Activated CD4-positive, alpha-beta memory T cell treated with anti-CD3 and anti-CD28 coated beads, Interleukin-2, amount 10 ng/mL, durations not matched to agents 7 days and 5 days (primary cell): Measurements from ENCODE around the gene DDX27. TPM values are rescaled to one million over a fixed set of nuclear protein-coding genes. Genes with fewer than 3 reads are reported as not detected.

ENCODE experiments used
- CTCF ChIA-PET: fragments of 350-600 bp; sonication (Branson Sonifier 250); formaldehyde crosslinking; loops from one replicate; lab custom pipeline; 2021; ENCODE audit warnings: antibody characterized with exemption, inconsistent platforms; lab: Charles Lee
- POLR2A ChIA-PET: fragments of 350-600 bp; sonication (Branson Sonifier 250); formaldehyde crosslinking; loops from one replicate; lab custom pipeline; 2021; ENCODE audit warnings: antibody characterized with exemption; lab: Charles Lee
- DNase-seq: peaks from one replicate; pipeline ENCODE4 v3.0.0-alpha.2; 2020
- H3K27ac Mint-ChIP-seq: one replicate; pipeline ENCODE4 v1.8.0; 2021; ENCODE audit warnings: mild to moderate bottlenecking, mixed read lengths
- H3K27me3 Mint-ChIP-seq: one replicate; pipeline ENCODE4 v1.8.0; 2021; ENCODE audit warnings: mixed read lengths
- H3K36me3 Mint-ChIP-seq: one replicate; pipeline ENCODE4 v1.8.0; 2021; ENCODE audit warnings: low read depth, mixed read lengths
- H3K4me1 Mint-ChIP-seq: one replicate; pipeline ENCODE4 v1.8.0; 2021; ENCODE audit warnings: mixed read lengths
- H3K4me3 Mint-ChIP-seq: one replicate; pipeline ENCODE4 v1.8.0; 2021; ENCODE audit warnings: mild to moderate bottlenecking, mixed read lengths
- H3K9me3 Mint-ChIP-seq: one replicate; pipeline ENCODE4 v1.8.0; 2021; ENCODE audit warnings: mixed read lengths
- total RNA-seq, 2 experiments: library from RNA; stranded (reverse); gene quantifications; one replicate each; pipeline ENCODE4 v1.2.3, GENCODE V29; 2021

DDX27 gene
- total RNA-seq, 2 experiments from 2014 or later, result 32.5 to 34.2 TPM

GRCh38 chr20:49281059-49281912, 62.1 kb downstream of the DDX27 start:
- H3K27ac Mint-ChIP-seq, result peak overlapping the region; percentile 68
- DNase-seq, result no peak
- H3K36me3 Mint-ChIP-seq, result peaks cover 93% of the 10 kb centered on the region
- H3K9me3 Mint-ChIP-seq, result peaks cover 44% of the 10 kb centered on the region
- peaks cover 65% of the 10 kb centered on the region for H3K4me1 Mint-ChIP-seq
- ChIA-PET POLR2A (interaction anchor here (0.7 to 9.6 kb wide), 10 partner anchors 10 to 314 kb away, joined by 3 to 145 read pairs (median 10); partner anchors contain the start of gene CSE1L), CTCF (interaction anchor here (0.6 to 2.3 kb wide), 3 partner anchors 39 to 203 kb away, joined by 3 to 8 read pairs (median 6); no protein-coding TSS in a partner anchor)
- no peaks in the 10 kb centered on the region for H3K27me3 Mint-ChIP-seq
- peak overlapping the region; percentile 100 for H3K4me3 Mint-ChIP-seq

GRCh38 chr20:49281913-49282467, 62.8 kb downstream of the DDX27 start:
- POLR2A ChIA-PET, result interaction anchor here (0.7 to 9.6 kb wide), 11 partner anchors 9 to 314 kb away, joined by 3 to 145 read pairs (median 11); partner anchors contain the start of gene CSE1L
- Mint-ChIP-seq H3K9me3 (peaks cover 51% of the 10 kb centered on the region), H3K27ac (peak overlapping the region; percentile 68), H3K4me3 (peak overlapping the region; percentile 100), H3K36me3 (peaks cover 93% of the 10 kb centered on the region), H3K4me1 (peaks cover 70% of the 10 kb centered on the region), H3K27me3 (no peaks in the 10 kb centered on the region)
- DNase-seq, result no peak
- CTCF ChIA-PET, result interaction anchor here (2.3 kb wide), 1 partner anchor 39 kb away, joined by 8 read pairs; no protein-coding TSS in a partner anchor

- peak overlapping the region; percentile 68 for H3K27ac Mint-ChIP-seq
- ChIA-PET POLR2A (interaction anchor here (1.5 to 9.6 kb wide), 9 partner anchors 9 to 313 kb away, joined by 4 to 145 read pairs (median 11); no protein-coding TSS in a partner anchor), CTCF (interaction anchor here (1.4 to 2.3 kb wide), 2 partner anchors 10 to 38 kb away, joined by 3 to 8 read pairs; no protein-coding TSS in a partner anchor)
- H3K36me3 Mint-ChIP-seq, result peaks cover 94% of the 10 kb centered on the region
- H3K27me3 Mint-ChIP-seq, result no peaks in the 10 kb centered on the region
- peaks cover 77% of the 10 kb centered on the region for H3K4me1 Mint-ChIP-seq
- H3K9me3 Mint-ChIP-seq, result peaks cover 57% of the 10 kb centered on the region
- DNase-seq, result no peak
- peak overlapping the region; percentile 100 for H3K4me3 Mint-ChIP-seq
Observed at GRCh38 chr20:49282584-49283171, 63.5 kb downstream of the DDX27 start.

- ChIA-PET POLR2A (interaction anchor here (1.0 to 9.6 kb wide), 7 partner anchors 9 to 313 kb away, joined by 3 to 145 read pairs (median 13); no protein-coding TSS in a partner anchor), CTCF (interaction anchor here (1.4 to 2.3 kb wide), 2 partner anchors 10 to 37 kb away, joined by 3 to 8 read pairs; no protein-coding TSS in a partner anchor)
- Mint-ChIP-seq H3K36me3 (peaks cover 100% of the 10 kb centered on the region), H3K27ac (peak overlapping the region; percentile 68), H3K4me3 (peak overlapping the region; percentile 100), H3K4me1 (peaks cover 81% of the 10 kb centered on the region), H3K27me3 (no peaks in the 10 kb centered on the region), H3K9me3 (peaks cover 57% of the 10 kb centered on the region)
- DNase-seq, result no peak
Observed at GRCh38 chr20:49283176-49283702, 64.0 kb downstream of the DDX27 start.

GRCh38 chr20:49283703-49284625, 64.7 kb downstream of the DDX27 start:
- CTCF ChIA-PET, result interaction anchor here (1.4 to 2.3 kb wide), 2 partner anchors 9 to 37 kb away, joined by 3 to 8 read pairs; no protein-coding TSS in a partner anchor
- POLR2A ChIA-PET, result interaction anchor here (1.0 to 9.6 kb wide), 7 partner anchors 7 to 312 kb away, joined by 3 to 145 read pairs (median 13); partner anchors contain the start of gene ZNFX1

GRCh38 chr20:49284818-49285217, 65.6 kb downstream of the DDX27 start:
- POLR2A ChIA-PET, result interaction anchor here (2.1 kb wide), 1 partner anchor 8 kb away, joined by 8 read pairs; the partner anchor contains the start of gene ZNFX1
- Mint-ChIP-seq H3K9me3 (peaks cover 57% of the 10 kb centered on the region), H3K4me3 (peak overlapping the region; percentile 100), H3K36me3 (peaks cover 100% of the 10 kb centered on the region), H3K27me3 (no peaks in the 10 kb centered on the region), H3K4me1 (peaks cover 87% of the 10 kb centered on the region), H3K27ac (peak overlapping the region; percentile 52)
- no peak for DNase-seq
- CTCF ChIA-PET, result no interaction called here

More at GRCh38 chr20:49283703-49284625, 64.7 kb downstream of the DDX27 start:
- no peak for DNase-seq
- Mint-ChIP-seq H3K4me3 (peak overlapping the region; percentile 100), H3K27ac (peak overlapping the region; percentile 68), H3K9me3 (peaks cover 57% of the 10 kb centered on the region), H3K27me3 (no peaks in the 10 kb centered on the region), H3K4me1 (peaks cover 84% of the 10 kb centered on the region), H3K36me3 (peaks cover 100% of the 10 kb centered on the region)

GRCh38 chr20:49285233-49285668, 66.0 kb downstream of the DDX27 start:
- CTCF ChIA-PET, result no interaction called here
- peaks cover 100% of the 10 kb centered on the region for H3K36me3 Mint-ChIP-seq
- H3K27me3 Mint-ChIP-seq, result no peaks in the 10 kb centered on the region
- peaks cover 85% of the 10 kb centered on the region for H3K4me1 Mint-ChIP-seq
- DNase-seq, result no peak
- H3K27ac Mint-ChIP-seq, result peak overlapping the region; percentile 3
- peak overlapping the region; percentile 23 for H3K4me3 Mint-ChIP-seq
- H3K9me3 Mint-ChIP-seq, result peaks cover 56% of the 10 kb centered on the region
- POLR2A ChIA-PET, result interaction anchor here (2.1 kb wide), 1 partner anchor 9 kb away, joined by 8 read pairs; the partner anchor contains the start of gene ZNFX1

- ChIA-PET POLR2A (interaction anchor here (2.1 kb wide), 1 partner anchor 9 kb away, joined by 8 read pairs; the partner anchor contains the start of gene ZNFX1), CTCF (no interaction called here)
- no peak for DNase-seq
- Mint-ChIP-seq H3K9me3 (peaks cover 51% of the 10 kb centered on the region), H3K4me3 (no peak overlapping the region), H3K27me3 (no peaks in the 10 kb centered on the region), H3K36me3 (peaks cover 100% of the 10 kb centered on the region), H3K27ac (peak overlapping the region; percentile 34), H3K4me1 (peaks cover 84% of the 10 kb centered on the region)
Observed at GRCh38 chr20:49285813-49286494, 66.7 kb downstream of the DDX27 start.

- POLR2A ChIA-PET, result interaction anchor here (0.7 to 2.5 kb wide), 15 partner anchors 7 to 36 kb away, joined by 3 to 19 read pairs (median 3); partner anchors contain the start of gene ZNFX1
- peaks cover 98% of the 10 kb centered on the region for H3K36me3 Mint-ChIP-seq
- H3K4me1 Mint-ChIP-seq, result peaks cover 77% of the 10 kb centered on the region
- CTCF ChIA-PET, result interaction anchor here (0.6 kb wide), 1 partner anchor 32 kb away, joined by 3 read pairs; no protein-coding TSS in a partner anchor
- H3K27ac Mint-ChIP-seq, result peak overlapping the region; percentile 34
- no peaks in the 10 kb centered on the region for H3K27me3 Mint-ChIP-seq
- H3K9me3 Mint-ChIP-seq, result peaks cover 45% of the 10 kb centered on the region
- DNase-seq, result no peak
- H3K4me3 Mint-ChIP-seq, result no peak overlapping the region
Observed at GRCh38 chr20:49286689-49287551, 67.7 kb downstream of the DDX27 start.
